IPS-NIHi11 (cell line): ENCODE data around the gene SNX8.

Experiments used
- DNase-seq: peaks from one replicate; pipeline ENCODE4 v3.0.0; 2012; ENCODE audit warnings: mixed read lengths, low spot score

SNX8 gene

GRCh38 chr7:2202901-2203765 is 111.1 kb downstream of the SNX8 start:
- DNase-seq, result peak; percentile 4

- DNase-seq, result peak; percentile 21
Measured at GRCh38 chr7:2202361-2202761, 111.9 kb downstream of the SNX8 start.
